ENCODE results near the gene FAM120AOS.

GRCh38 chr9:93422977-93423616, 30.3 kb downstream of the FAM120AOS start:
- TF ChIP-seq CTCF (IDR thresholded peaks at IDR 0.05; ENCODE audit: low read depth, low read length) (no peak), EZH2phosphoT487 (IDR thresholded peaks at IDR 0.05; ENCODE audit: low read depth) (no peak)

Measured in OCI-LY3 (cell line).